HG02884 (cell line): ENCODE results near the gene GLI3.
"Not testable (repeated sequence)": the region's sequence is repeated elsewhere in the genome, so short reads cannot be mapped to it uniquely, and the experiment has no call there.

Source experiments
- ATAC-seq: cut with Tn5 transposase; IDR thresholded peaks from one replicate; pipeline ENCODE4 v1.9.1; 2021; ENCODE audit warnings: mild to moderate bottlenecking, moderate library complexity; ENCODE audit not compliant: unreplicated experiment

The GLI3 gene

DNA sequence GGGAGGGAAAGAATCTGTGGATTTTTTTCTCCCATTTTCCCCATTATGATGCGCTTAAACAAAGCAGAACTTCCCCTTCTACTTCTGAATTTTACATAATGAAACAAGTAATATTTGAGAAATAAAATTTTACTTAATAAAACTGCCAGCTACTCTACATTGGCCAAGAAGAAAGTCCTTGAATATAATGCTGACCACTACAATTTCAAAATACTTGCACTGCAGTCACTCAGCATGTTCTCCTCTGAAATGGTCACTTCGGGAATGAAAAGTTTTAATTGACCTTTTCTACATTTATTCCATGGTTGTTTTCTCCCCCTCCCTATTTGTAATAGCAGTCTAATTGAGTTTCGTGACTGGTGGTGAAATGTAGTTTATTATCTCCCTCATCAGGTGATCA is 23.9 kb downstream of the GLI3 start:
- no peak for ATAC-seq

GRCh38 chr7:42212541-42213090 is 24.4 kb downstream of the GLI3 start:
- ATAC-seq = no peak

GRCh38 chr7:42211938-42212337 is 25.1 kb downstream of the GLI3 start:
- ATAC-seq = no peak

DNA sequence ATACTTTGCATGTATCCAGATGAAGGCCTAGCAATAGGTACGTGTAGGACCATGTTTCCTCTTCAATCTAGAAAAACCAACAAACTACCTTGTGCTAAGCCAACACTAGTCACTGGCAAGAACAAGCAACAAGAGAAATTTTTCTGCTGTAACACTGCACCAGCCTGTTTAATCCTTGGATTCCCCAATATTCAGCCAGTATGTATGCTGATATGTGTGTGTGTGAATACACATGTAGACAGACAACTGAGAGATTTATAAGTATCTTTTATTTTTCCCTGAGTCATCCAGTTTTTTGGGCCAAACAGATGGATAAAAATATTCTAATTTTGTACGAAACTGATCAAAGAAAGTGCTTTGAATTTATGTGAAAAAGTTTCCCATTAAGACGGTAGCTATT is 26.2 kb downstream of the GLI3 start:
- ATAC-seq = no peak

DNA sequence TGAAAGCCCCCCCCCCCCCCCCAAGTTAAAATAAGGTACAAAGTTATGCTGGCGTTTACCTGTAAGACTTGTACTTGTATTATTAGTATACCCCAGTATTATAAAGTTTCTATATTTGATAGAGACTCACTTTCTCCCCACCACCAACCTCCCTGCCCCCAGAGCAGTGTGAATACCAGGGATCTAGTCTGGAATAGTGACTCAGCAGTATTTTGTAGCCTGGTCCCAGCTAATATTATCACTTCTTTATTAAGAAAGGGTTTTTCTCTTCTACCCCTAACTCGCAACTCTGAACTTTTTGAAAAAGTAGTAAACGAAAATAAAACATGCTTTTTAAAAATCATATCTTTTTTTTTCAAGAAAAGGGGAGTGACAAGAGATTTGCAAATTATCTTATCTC is 26.7 kb downstream of the GLI3 start:
- no peak for ATAC-seq

DNA sequence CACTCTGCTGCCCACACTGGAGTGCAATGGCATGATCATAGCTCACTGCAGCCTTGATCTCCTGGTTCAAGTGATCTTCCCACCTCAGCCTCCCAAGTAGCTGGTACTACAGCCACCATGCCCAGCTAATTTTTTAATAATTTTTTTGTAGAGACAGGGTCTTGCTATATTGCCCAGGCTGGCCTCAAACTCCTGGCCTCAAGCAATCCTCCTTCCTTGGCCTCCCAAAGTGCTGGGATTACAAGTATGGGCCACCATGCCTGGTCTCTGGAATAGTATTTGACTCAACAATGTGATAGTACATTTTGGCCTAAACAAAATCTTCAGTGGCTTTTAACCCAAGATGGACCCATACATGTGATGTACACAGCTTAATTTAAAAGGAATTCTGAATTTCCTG is 27.9 kb downstream of the GLI3 start:
- not testable (repeated sequence) for ATAC-seq

GRCh38 chr7:42208572-42208971 is 28.4 kb downstream of the GLI3 start:
- no peak for ATAC-seq

DNA sequence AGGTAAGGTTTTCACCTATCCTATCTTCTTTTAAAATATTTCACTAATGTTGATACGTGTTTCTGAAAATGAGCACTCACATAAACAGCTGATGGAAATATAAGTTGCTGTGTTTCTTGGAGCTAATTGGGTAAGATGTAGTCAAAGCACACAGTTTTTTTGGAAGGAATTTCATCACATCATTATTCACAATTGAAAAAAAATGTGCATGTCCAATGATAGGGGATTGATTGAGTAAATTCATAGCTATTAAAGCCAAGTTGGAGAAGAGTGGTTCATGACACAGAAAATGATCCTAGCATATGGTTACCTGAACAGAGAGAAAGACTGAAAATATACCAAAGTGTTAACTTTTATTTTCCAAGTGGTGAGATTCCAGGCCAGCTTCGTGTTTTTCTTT is 29.6 kb downstream of the GLI3 start:
- ATAC-seq = no peak

DNA sequence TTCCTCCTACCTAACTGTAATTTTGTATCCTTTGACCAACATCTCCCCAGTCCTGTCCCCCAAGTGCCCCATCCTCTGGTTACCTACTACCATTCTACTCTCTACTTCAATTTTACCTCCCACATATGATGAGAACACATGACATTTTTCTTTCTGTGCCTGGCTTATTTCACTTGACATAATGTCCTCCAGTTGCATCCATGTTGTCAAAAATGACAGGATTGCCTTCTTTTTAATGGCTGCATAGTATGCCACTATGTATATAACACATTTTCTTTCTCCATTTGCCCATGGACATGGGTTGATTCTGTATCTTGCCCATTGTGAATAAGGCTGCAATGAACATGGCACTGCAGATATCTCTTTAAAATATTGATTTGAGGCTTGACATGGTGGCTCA is 33.7 kb downstream of the GLI3 start:
- ATAC-seq = no peak

GRCh38 chr7:42202601-42203000 is 34.4 kb downstream of the GLI3 start:
- ATAC-seq = no peak

GRCh38 chr7:42198974-42199668 is 37.9 kb downstream of the GLI3 start:
- no peak for ATAC-seq

- ATAC-seq = no peak
Observed at GRCh38 chr7:42198296-42198695, 38.7 kb downstream of the GLI3 start.

DNA sequence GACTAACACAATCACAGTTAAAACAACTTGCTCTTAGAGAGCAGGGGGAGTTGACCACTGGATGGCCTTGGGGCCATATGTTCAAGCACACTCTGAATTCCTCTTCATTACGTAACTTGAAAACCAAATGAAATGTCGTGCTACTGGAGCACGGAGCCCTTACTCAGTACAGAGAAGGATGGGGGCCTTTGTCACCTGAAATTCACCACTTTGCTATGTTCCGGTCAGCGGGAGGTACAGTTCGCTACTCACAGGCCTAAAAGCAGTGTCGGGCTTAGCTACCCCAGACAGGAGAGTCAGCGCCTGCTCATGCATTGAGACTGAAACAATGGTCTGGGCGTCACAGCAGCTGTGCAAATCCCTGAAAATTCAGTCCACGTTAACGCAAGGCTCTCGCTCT is 39.6 kb downstream of the GLI3 start:
- no peak for ATAC-seq

DNA sequence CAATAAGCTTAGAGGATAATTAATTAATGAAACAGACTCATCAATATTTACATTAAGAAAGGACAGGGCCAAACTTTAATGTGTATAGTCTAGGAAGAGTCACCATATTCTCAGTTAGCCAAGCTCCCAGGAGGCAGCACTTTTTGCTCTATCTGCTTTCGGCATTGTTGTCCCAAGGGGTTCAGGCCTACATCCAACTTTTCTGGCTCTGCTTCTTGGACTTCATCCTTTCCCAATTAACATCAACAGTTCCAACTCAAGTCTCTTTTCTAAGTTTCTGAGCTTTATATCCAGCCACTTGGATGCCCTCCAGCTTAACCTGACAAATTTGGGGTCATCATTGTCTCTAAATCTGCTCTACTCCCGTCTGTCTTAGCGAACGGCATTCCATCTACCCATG is 42.8 kb downstream of the GLI3 start:
- no peak for ATAC-seq

DNA sequence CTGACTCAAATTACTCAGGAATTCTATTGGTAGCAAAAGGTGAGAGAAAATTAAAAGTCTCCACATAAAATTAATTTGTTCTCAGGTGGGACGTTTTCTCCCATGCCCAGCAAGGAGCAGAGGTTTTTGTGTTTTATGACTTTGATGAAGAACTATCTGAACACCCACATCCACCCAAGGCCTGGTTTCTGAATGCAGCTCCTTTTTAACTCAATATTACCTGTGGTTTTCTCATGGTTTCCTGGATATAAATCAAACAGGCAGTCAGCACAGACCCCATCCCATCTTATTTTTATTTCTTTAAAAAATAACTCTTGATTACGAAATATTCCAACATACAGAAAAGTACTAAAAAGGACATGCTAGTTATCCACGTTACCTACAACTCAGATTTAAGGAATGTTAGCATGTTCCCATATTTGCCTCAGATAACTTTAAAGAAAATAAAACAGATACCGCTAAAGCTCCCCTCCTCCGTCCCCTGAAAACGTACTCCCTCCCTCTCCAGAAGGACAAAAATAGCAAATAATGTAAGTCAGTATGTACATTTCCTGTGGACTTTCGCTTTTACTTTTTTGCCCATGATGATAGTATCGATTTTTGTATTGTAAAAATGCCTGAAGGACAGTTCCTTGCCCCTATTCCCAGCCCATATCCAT is 43.4 kb downstream of the GLI3 start:
- ATAC-seq = no peak

DNA sequence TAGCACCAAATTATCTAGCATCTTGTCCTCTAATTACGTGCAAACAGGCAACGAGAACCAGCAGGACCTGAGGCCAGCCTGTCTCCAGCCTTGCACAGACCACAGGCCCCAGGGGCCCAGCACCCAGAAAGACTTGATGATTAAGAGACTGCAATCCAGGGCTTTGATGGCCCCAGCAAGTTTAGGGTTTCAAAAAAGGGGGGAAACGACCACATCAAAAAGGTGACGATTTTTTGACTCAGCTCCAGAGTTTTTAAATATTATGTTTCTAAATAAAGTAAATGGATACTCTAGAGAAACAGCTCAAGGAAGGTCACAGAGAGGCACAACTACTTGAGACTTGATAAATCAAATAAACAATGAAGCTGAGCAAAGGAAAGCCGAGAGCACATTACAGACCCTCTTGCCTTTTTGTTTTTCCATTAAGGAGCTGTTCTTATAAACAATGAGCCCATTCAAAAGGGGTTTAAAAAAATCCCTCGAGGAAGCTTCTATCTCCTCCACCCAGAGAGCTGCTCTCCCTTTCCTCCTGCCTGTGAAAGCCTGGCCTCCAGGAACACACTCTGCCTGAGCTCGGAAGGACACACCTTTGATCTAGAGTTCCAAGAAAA is 44.1 kb downstream of the GLI3 start:
- ATAC-seq = no peak

- no peak for ATAC-seq
Observed at GRCh38 chr7:42192066-42192465, 44.9 kb downstream of the GLI3 start.

- ATAC-seq = no peak
Observed at GRCh38 chr7:42189535-42189934, 47.5 kb downstream of the GLI3 start.

GRCh38 chr7:42186151-42186550 is 50.9 kb downstream of the GLI3 start:
- no peak for ATAC-seq

DNA sequence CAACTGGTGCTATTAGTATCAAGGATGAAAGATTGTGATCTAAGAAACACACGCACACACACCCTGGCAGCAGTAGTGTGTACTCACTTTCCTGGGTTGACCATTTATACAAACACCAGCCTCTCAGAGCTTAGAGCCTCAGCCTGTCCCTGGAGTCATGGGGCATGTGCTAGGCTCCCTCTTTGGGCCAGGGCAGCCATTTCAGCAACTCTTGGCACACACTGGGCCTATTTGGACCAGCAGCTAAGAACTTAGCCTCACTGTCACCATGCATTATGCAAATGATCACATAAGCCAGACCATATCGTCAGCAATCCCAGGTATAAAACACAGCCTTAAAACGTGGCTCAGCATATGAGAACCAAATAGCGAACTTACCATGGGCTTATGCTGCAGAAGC is 51.3 kb downstream of the GLI3 start:
- no peak for ATAC-seq

DNA sequence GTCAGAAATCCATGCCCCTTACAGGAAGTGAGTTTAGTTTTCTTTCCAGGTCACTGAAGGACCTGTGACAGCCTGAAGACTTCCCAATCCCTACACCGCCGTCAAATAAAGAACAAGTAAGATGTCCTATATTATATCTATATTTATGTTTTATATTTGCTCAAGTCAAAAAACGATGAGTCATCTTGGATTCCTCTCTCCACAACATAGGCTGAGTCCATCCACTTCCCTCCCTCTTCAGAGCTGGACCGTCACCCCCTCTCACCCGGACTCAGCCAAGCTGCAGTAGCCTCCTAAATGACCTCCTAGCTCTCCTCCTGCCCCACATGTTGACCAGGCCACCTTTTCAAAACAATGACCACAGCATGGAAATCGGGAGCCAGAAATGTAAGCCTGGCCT is 53.5 kb downstream of the GLI3 start:
- no peak for ATAC-seq

- ATAC-seq = no peak
Observed at GRCh38 chr7:42181566-42181965, 55.4 kb downstream of the GLI3 start.
